IMR-90 (cell line): ENCODE results near the gene DYSF.

Experiments used
- BHLHE40 ChIP-seq: fragments of 150-350 bp; IDR thresholded peaks from 2 replicates; pipeline ENCODE4 v1.6.1; 2016; ENCODE audit warnings: mild to moderate bottlenecking, low read depth, low read length
- CHD1 ChIP-seq: IDR thresholded peaks from 2 replicates; pipeline ENCODE4 v1.6.1; 2012; ENCODE audit warnings: low read depth, low read length, improper control_type of control experiment
- FOS ChIP-seq: fragments of 150-350 bp; IDR thresholded peaks from 2 replicates; pipeline ENCODE4 v1.6.1; 2016; ENCODE audit warnings: low read depth, low read length
- MAFK ChIP-seq: IDR thresholded peaks from 2 replicates; pipeline ENCODE4 v1.6.1; 2012; ENCODE audit warnings: low read depth, low read length, improper control_type of control experiment
- MAZ ChIP-seq: IDR thresholded peaks from 2 replicates; pipeline ENCODE4 v1.6.1; 2012; ENCODE audit warnings: low read depth, mild to moderate bottlenecking, low read length, improper control_type of control experiment, moderate library complexity, borderline replicate concordance
- NFE2L2 ChIP-seq: fragments of 150-350 bp; IDR thresholded peaks from 2 replicates; pipeline ENCODE4 v1.6.1; 2016; ENCODE audit warnings: low read depth, mild to moderate bottlenecking, low read length
- POLR2A ChIP-seq: IDR thresholded peaks from 2 replicates; pipeline ENCODE4 v1.6.1; 2012; ENCODE audit warnings: mild to moderate bottlenecking, low read depth, low read length
- RAD21 ChIP-seq: IDR thresholded peaks from 2 replicates; pipeline ENCODE4 v1.6.1; 2012; ENCODE audit warnings: low read length, improper control_type of control experiment
- TF ChIP-seq, protein P1 (sequence below): fragments of 150-350 bp; IDR thresholded peaks from 2 replicates; pipeline ENCODE4 v1.6.1; 2017; ENCODE audit warnings: mild to moderate bottlenecking, antibody characterized with exemption, low read length, low read depth
- TF ChIP-seq, protein P2 (sequence below): conservative IDR thresholded peaks from 2 replicates; pipeline ENCODE4 v1.5.1; 2012; ENCODE audit warnings: mild to moderate bottlenecking, low read depth, low read length, improper control_type of control experiment
- TF ChIP-seq, protein P3 (sequence below): fragments of 150-350 bp; IDR thresholded peaks from 2 replicates; pipeline ENCODE4 v1.6.1; 2016; ENCODE audit warnings: low read depth, mild to moderate bottlenecking, low read length, moderate library complexity, borderline replicate concordance

DNA sequence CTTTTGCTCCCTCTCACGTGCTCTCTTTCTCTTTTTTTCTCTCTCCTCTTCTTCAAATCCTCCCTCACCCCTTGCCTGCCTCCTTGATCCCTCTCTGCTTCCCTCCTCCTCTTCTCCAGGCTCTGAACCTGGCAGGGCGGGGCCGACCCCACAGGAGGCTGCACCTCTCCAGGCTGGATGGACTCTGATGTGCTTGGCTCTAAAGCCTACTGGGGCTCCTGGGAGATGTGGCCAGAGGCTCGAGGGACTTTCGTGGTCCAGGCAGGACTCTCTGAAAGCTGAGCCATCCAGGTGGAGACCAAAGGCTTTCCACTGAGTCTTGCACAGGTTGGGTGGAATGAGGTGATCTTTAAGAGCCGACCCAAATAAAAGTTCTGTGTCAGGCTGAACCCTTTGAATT lies 25.4 kb downstream of the DYSF start:
- TF ChIP-seq, protein P1, sequence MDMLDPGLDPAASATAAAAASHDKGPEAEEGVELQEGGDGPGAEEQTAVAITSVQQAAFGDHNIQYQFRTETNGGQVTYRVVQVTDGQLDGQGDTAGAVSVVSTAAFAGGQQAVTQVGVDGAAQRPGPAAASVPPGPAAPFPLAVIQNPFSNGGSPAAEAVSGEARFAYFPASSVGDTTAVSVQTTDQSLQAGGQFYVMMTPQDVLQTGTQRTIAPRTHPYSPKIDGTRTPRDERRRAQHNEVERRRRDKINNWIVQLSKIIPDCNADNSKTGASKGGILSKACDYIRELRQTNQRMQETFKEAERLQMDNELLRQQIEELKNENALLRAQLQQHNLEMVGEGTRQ: no peak
- TF ChIP-seq CHD1 (no peak), POLR2A (no peak), BHLHE40 (no peak), MAFK (no peak), MAZ (no peak), NFE2L2 (no peak), FOS (no peak), RAD21 (no peak)
- TF ChIP-seq, protein P2, sequence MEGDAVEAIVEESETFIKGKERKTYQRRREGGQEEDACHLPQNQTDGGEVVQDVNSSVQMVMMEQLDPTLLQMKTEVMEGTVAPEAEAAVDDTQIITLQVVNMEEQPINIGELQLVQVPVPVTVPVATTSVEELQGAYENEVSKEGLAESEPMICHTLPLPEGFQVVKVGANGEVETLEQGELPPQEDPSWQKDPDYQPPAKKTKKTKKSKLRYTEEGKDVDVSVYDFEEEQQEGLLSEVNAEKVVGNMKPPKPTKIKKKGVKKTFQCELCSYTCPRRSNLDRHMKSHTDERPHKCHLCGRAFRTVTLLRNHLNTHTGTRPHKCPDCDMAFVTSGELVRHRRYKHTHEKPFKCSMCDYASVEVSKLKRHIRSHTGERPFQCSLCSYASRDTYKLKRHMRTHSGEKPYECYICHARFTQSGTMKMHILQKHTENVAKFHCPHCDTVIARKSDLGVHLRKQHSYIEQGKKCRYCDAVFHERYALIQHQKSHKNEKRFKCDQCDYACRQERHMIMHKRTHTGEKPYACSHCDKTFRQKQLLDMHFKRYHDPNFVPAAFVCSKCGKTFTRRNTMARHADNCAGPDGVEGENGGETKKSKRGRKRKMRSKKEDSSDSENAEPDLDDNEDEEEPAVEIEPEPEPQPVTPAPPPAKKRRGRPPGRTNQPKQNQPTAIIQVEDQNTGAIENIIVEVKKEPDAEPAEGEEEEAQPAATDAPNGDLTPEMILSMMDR: no peak
- TF ChIP-seq, protein P3, sequence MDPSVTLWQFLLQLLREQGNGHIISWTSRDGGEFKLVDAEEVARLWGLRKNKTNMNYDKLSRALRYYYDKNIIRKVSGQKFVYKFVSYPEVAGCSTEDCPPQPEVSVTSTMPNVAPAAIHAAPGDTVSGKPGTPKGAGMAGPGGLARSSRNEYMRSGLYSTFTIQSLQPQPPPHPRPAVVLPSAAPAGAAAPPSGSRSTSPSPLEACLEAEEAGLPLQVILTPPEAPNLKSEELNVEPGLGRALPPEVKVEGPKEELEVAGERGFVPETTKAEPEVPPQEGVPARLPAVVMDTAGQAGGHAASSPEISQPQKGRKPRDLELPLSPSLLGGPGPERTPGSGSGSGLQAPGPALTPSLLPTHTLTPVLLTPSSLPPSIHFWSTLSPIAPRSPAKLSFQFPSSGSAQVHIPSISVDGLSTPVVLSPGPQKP: no peak
